GM23338 (cell line): ENCODE measurements around the gene NAPSA. TPM values are rescaled to one million over a fixed set of nuclear protein-coding genes. Genes with fewer than 3 reads are reported as not detected.

Source experiments
- ATAC-seq: fragments of 200-7000 bp; cut with Tn5 transposase; 3 replicates; pipeline ENCODE4 v1.9.1; 2020
- DNase-seq: peaks from one replicate; pipeline ENCODE4 v3.0.0-alpha.2; 2015; ENCODE audit warnings: low spot score
- H2AFZ ChIP-seq: fragments of 200-600 bp; sonication (generic); 2 replicates; pipeline ENCODE4 v1.8.0; 2016; ENCODE audit warnings: antibody characterized with exemption, mild to moderate bottlenecking, moderate library complexity
- H3F3A ChIP-seq: fragments of 200-600 bp; sonication (generic); replicated peaks from 2 replicates; pipeline ENCODE4 v1.8.0; 2017; ENCODE audit warnings: antibody characterized with exemption, mixed run types, low read depth
- H3K27ac ChIP-seq: fragments of 200-600 bp; sonication (generic); 2 replicates; pipeline ENCODE4 v1.6.1; 2016; ENCODE audit warnings: low read depth
- H3K27me3 ChIP-seq: fragments of 200-600 bp; sonication (generic); 2 replicates; pipeline ENCODE4 v1.8.0; 2016; ENCODE audit warnings: mild to moderate bottlenecking, mixed run types, moderate library complexity; ENCODE audit not compliant: insufficient read depth
- H3K36me3 ChIP-seq: fragments of 200-600 bp; sonication (generic); 2 replicates; pipeline ENCODE4 v1.8.0; 2016; ENCODE audit warnings: mild to moderate bottlenecking; ENCODE audit not compliant: insufficient read depth
- H3K4me1 ChIP-seq: fragments of 200-600 bp; sonication (generic); 2 replicates; pipeline ENCODE4 v1.8.0; 2016; ENCODE audit warnings: mild to moderate bottlenecking, moderate library complexity; ENCODE audit not compliant: insufficient read depth
- H3K4me2 ChIP-seq: fragments of 200-600 bp; sonication (generic); 2 replicates; pipeline ENCODE4 v1.7.1; 2017; ENCODE audit warnings: mixed run types
- H3K4me3 ChIP-seq: fragments of 200-600 bp; sonication (generic); 2 replicates; pipeline ENCODE4 v1.6.1; 2016; ENCODE audit warnings: mixed run types
- H3K79me2 ChIP-seq: fragments of 200-600 bp; sonication (generic); replicated peaks from 2 replicates; pipeline ENCODE4 v1.8.0; 2017; ENCODE audit warnings: mild to moderate bottlenecking; ENCODE audit not compliant: insufficient read depth
- H3K9me2 ChIP-seq: fragments of 200-600 bp; sonication (generic); 2 replicates; pipeline ENCODE4 v1.8.0; 2017; ENCODE audit not compliant: insufficient read depth
- H4K20me1 ChIP-seq: fragments of 200-600 bp; sonication (generic); replicated peaks from 2 replicates; pipeline ENCODE4 v1.8.0; 2017; ENCODE audit warnings: mild to moderate bottlenecking; ENCODE audit not compliant: insufficient read depth
- H3K27ac Mint-ChIP-seq: 2 replicates; pipeline ENCODE4 v1.8.0; 2020; ENCODE audit warnings: inconsistent platforms, mild to moderate bottlenecking, moderate library complexity, mixed read lengths
- H3K27me3 Mint-ChIP-seq: 3 replicates; pipeline ENCODE4 v1.8.0; 2022; ENCODE audit warnings: low read depth, mild to moderate bottlenecking, moderate library complexity, mixed read lengths, inconsistent platforms; ENCODE audit not compliant: insufficient read depth, poor library complexity
- H3K36me3 Mint-ChIP-seq: 3 replicates; pipeline ENCODE4 v1.8.0; 2021; ENCODE audit warnings: low read depth, mild to moderate bottlenecking, inconsistent platforms, moderate library complexity, mixed read lengths
- H3K4me1 Mint-ChIP-seq: 3 replicates; pipeline ENCODE4 v1.8.0; 2020; ENCODE audit warnings: mild to moderate bottlenecking, inconsistent platforms, mixed read lengths
- H3K4me3 Mint-ChIP-seq: 3 replicates; pipeline ENCODE4 v1.8.0; 2021; ENCODE audit warnings: moderate library complexity, mild to moderate bottlenecking, inconsistent platforms, mixed read lengths
- H3K9me3 Mint-ChIP-seq: 3 replicates; pipeline ENCODE4 v1.8.0; 2020; ENCODE audit warnings: moderate library complexity, mild to moderate bottlenecking, inconsistent platforms, mixed read lengths
- CREB1 ChIP-seq: fragments of 250-450 bp; sonication (Bioruptor Pico); IDR thresholded peaks from 2 replicates; pipeline ENCODE4 v1.5.0; 2020; ENCODE audit warnings: low read depth, mild to moderate bottlenecking, moderate library complexity
- EZH2 ChIP-seq: fragments of 200-600 bp; sonication (generic); IDR thresholded peaks from one replicate; pipeline ENCODE4 v1.8.0; 2017; ENCODE audit warnings: antibody characterized with exemption, mild to moderate bottlenecking, low read depth; ENCODE audit not compliant: unreplicated experiment
- EZH2phosphoT487 ChIP-seq: fragments of 200-600 bp; sonication (generic); IDR thresholded peaks from one replicate; pipeline ENCODE4 v1.8.1; 2018; ENCODE audit warnings: antibody characterized with exemption; ENCODE audit not compliant: unreplicated experiment
- NANOG ChIP-seq: IDR thresholded peaks from 2 replicates; pipeline ENCODE4 v1.6.1; 2016; ENCODE audit warnings: antibody characterized with exemption, borderline replicate concordance
- POLR2AphosphoS5 ChIP-seq: IDR thresholded peaks from 2 replicates; pipeline ENCODE4 v1.6.1; 2016; ENCODE audit warnings: antibody characterized with exemption, low read depth
- STAT1 ChIP-seq: IDR thresholded peaks from one replicate; pipeline ENCODE4 v1.6.1; 2016; ENCODE audit warnings: antibody characterized with exemption; ENCODE audit not compliant: unreplicated experiment
- ZNF331 ChIP-seq: fragments of 250-450 bp; sonication (Bioruptor Pico); IDR thresholded peaks from 2 replicates; pipeline ENCODE4 v1.5.0; 2020; ENCODE audit warnings: low read depth, mild to moderate bottlenecking, moderate library complexity
- polyA plus RNA-seq: library from polyadenylated mRNA; unstranded; fragments of >200 nt; fragmentation: Nextera tagmentation; extraction: Ambion mirVana; gene quantifications from 2 replicates; pipeline ENCODE4 v1.2.1, GENCODE V29; 2016
- total RNA-seq: library from RNA; depleted of rRNA; stranded (reverse); fragments of >200 nt; shearing (Covaris generic); gene quantifications from 2 replicates; pipeline ENCODE4 v1.2.3, GENCODE V29; 2014
- TF ChIP-seq, protein P1 (sequence below), 2 experiments: fragments of 200-600 bp in 1 of 2; sonication (generic) in 1 of 2; conservative IDR thresholded peaks; 2 replicates each; pipeline versions ENCODE4 v1.5.1 to v1.6.1; 2016 to 2017; ENCODE audit warnings: antibody characterized with exemption in 2 of 2, low read depth in 2 of 2, mild to moderate bottlenecking in 2 of 2, moderate library complexity in 1 of 2
- TF ChIP-seq, protein P2 (sequence below): IDR thresholded peaks from 2 replicates; pipeline ENCODE4 v1.6.1; 2016; ENCODE audit warnings: antibody characterized with exemption

NAPSA gene
- total and polyA plus RNA-seq, 2 experiments from 2014 or later = 0.14 to 0.99 TPM

- TF ChIP-seq ZNF331 (CRISPR knock-in tag) = no peak
- TF ChIP-seq NANOG = no peak
- TF ChIP-seq CREB1 (CRISPR knock-in tag) = no peak
- TF ChIP-seq, protein P1, sequence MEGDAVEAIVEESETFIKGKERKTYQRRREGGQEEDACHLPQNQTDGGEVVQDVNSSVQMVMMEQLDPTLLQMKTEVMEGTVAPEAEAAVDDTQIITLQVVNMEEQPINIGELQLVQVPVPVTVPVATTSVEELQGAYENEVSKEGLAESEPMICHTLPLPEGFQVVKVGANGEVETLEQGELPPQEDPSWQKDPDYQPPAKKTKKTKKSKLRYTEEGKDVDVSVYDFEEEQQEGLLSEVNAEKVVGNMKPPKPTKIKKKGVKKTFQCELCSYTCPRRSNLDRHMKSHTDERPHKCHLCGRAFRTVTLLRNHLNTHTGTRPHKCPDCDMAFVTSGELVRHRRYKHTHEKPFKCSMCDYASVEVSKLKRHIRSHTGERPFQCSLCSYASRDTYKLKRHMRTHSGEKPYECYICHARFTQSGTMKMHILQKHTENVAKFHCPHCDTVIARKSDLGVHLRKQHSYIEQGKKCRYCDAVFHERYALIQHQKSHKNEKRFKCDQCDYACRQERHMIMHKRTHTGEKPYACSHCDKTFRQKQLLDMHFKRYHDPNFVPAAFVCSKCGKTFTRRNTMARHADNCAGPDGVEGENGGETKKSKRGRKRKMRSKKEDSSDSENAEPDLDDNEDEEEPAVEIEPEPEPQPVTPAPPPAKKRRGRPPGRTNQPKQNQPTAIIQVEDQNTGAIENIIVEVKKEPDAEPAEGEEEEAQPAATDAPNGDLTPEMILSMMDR (conservative IDR thresholded peaks at IDR 0.05; ENCODE audit: low read depth in 2 of 2) = no peak
Observed at GRCh38 chr19:50358483-50359327, 6.7 kb downstream of the NAPSA start (continued).

GRCh38 chr19:50357178-50358100, 8.0 kb downstream of the NAPSA start:
- Histone ChIP-seq H3K27me3 (no peaks in the 10 kb centered on the region), H3K9me2 (0 out of 2 replicates have a peak, but pooled peaks cover 3% of the 10 kb centered on the region), H3F3A (no peaks in the 10 kb centered on the region), H3K79me2 (no peaks in the 10 kb centered on the region), H3K4me2 (peak overlapping the region; percentile 29), H3K4me3 (0 out of 2 replicates have a peak overlapping the region, but pooled peaks have one; percentile 35), H3K36me3 (no peaks in the 10 kb centered on the region), H4K20me1 (no peaks in the 10 kb centered on the region; the same call in 1 of the 2 replicates), H3K27ac (peak overlapping the region; percentile 34; the same call in 1 of the 2 replicates), H2AFZ (peak overlapping the region; percentile 16; the same call in 1 of the 2 replicates), H3K4me1 (no peaks in the 10 kb centered on the region; the same call in 1 of the 2 replicates)
- peaks cover 7% of the 10 kb centered on the region for H3K27me3 Mint-ChIP-seq
- H3K36me3 Mint-ChIP-seq = peaks cover 39% of the 10 kb centered on the region
- no peak overlapping the region for H3K4me3 Mint-ChIP-seq
- H3K4me1 Mint-ChIP-seq = no peaks in the 10 kb centered on the region
- no peak for TF ChIP-seq POLR2AphosphoS5
- no peak for TF ChIP-seq CREB1 (CRISPR knock-in tag)
- TF ChIP-seq, protein P2, sequence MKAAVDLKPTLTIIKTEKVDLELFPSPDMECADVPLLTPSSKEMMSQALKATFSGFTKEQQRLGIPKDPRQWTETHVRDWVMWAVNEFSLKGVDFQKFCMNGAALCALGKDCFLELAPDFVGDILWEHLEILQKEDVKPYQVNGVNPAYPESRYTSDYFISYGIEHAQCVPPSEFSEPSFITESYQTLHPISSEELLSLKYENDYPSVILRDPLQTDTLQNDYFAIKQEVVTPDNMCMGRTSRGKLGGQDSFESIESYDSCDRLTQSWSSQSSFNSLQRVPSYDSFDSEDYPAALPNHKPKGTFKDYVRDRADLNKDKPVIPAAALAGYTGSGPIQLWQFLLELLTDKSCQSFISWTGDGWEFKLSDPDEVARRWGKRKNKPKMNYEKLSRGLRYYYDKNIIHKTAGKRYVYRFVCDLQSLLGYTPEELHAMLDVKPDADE = no peak
- TF ChIP-seq NANOG = no peak
- TF ChIP-seq EZH2phosphoT487 = no peak
- no peak for TF ChIP-seq EZH2
- no peak for TF ChIP-seq STAT1
- TF ChIP-seq, protein P1 (conservative IDR thresholded peaks at IDR 0.05; ENCODE audit: low read depth in 2 of 2) = peak; percentile 85
- H3K9me3 Mint-ChIP-seq = peaks cover 95% of the 10 kb centered on the region
- peak; percentile 91 for DNase-seq
- peak; percentile 87 for ATAC-seq
- H3K27ac Mint-ChIP-seq = no peak overlapping the region
